ENCODE results near the gene FGA.

The FGA gene

GRCh38 chr4:154606728-154607723 lies 16.5 kb upstream of the FGA start:
- Histone ChIP-seq H3K27ac (no peak overlapping the region), H3K9me3 (ENCODE audit: severe bottlenecking) (no peaks in the 10 kb centered on the region), H3K4me3 (ENCODE audit: low read depth, low read length) (no peak overlapping the region), H3K36me3 (no peaks in the 10 kb centered on the region), H3K27me3 (ENCODE audit: insufficient read depth, low read depth, severe bottlenecking) (no peaks in the 10 kb centered on the region)
- TF ChIP-seq CTCF (IDR thresholded peaks at IDR 0.05; ENCODE audit: low read depth, low read length): no peak
- no peak for DNase-seq

GRCh38 chr4:154604696-154605200 lies 14.2 kb upstream of the FGA start:
- Histone ChIP-seq H3K9me3 (ENCODE audit: severe bottlenecking) (no peaks in the 10 kb centered on the region), H3K4me3 (ENCODE audit: low read depth, low read length) (no peak overlapping the region), H3K36me3 (no peaks in the 10 kb centered on the region), H3K27ac (no peak overlapping the region), H3K27me3 (ENCODE audit: insufficient read depth, low read depth, severe bottlenecking) (no peaks in the 10 kb centered on the region)
- TF ChIP-seq CTCF (IDR thresholded peaks at IDR 0.05; ENCODE audit: low read depth, low read length): no peak
- DNase-seq: no peak

DNA sequence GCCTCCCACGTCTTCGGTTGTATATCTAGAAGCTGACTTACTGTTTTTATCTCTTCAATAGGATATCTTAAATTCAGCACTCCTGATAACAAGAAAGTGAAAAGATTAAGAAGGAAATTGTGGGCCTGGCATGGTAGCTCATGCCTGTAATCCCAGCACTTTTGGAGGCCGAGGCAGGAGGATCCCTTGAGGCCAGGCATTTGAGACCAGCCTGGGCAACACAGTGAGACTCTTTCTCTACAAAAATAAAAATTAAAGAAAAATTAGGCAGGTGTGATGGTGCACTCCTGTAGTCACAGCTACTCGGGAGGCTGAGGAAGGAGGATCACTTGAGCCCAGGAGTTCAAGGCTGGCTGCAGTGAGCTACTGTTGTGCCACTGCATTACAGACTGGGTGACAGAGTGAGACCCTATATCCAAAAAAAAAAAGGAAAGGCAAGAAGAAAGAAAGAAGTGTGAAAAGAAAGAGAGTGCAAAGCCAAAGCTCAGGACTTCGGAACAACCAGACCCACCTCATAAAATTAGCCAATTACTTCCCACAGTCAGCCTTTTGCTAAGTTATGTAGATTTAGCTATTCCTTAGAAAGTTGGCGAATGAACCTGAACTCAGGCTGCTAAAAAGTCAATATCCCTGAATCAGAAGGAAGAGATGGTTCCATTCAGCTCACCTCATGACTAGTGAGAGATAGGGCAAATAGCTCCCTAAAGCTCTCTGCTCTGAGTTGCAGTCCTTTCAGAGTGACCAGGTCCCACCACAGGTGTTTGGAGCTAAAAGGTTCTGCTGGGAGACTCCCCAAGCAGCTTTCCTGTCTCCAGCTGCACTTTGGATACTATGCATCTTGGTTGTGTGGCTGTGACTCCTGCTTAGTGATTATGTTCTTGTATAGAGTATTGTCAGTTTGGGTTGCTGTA lies 12.7 kb upstream of the FGA start:
- Histone ChIP-seq H3K9me3 (ENCODE audit: severe bottlenecking) (no peaks in the 10 kb centered on the region), H3K36me3 (no peaks in the 10 kb centered on the region), H3K4me3 (ENCODE audit: low read depth, low read length) (no peak overlapping the region), H3K27me3 (ENCODE audit: insufficient read depth, low read depth, severe bottlenecking) (no peaks in the 10 kb centered on the region), H3K27ac (no peak overlapping the region)
- TF ChIP-seq CTCF (IDR thresholded peaks at IDR 0.05; ENCODE audit: low read depth, low read length): no peak
- DNase-seq: no peak

- H3K27ac ChIP-seq: no peak overlapping the region
- no peaks in the 10 kb centered on the region for H3K27me3 ChIP-seq (ENCODE audit: insufficient read depth, low read depth, severe bottlenecking)
- no peak for DNase-seq
- no peak overlapping the region for H3K4me3 ChIP-seq (ENCODE audit: low read depth, low read length)
- H3K36me3 ChIP-seq: no peaks in the 10 kb centered on the region
- TF ChIP-seq CTCF (IDR thresholded peaks at IDR 0.05; ENCODE audit: low read depth, low read length): no peak
- no peaks in the 10 kb centered on the region for H3K9me3 ChIP-seq (ENCODE audit: severe bottlenecking)
Observed at GRCh38 chr4:154602404-154603020, 12.0 kb upstream of the FGA start.
